MM.1S (cell line): Measurements from ENCODE around the gene AK9.
A peak's percentile ranks its signal among the peaks of the same experiment; 100 is the strongest.
"Not testable (repeated sequence)": the region's sequence is repeated elsewhere in the genome, so short reads cannot be mapped to it uniquely, and the experiment has no call there.

ENCODE experiments used
- DNase-seq: peaks from one replicate; pipeline ENCODE4 v3.0.0-alpha.2; 2015
- H2AFZ ChIP-seq: fragments of 300-600 bp; sonication (generic); 2 replicates; pipeline ENCODE4 v1.6.0; 2016; ENCODE audit warnings: antibody characterized with exemption, low read length
- H3F3A ChIP-seq: fragments of 300-600 bp; sonication (generic); 2 replicates; pipeline ENCODE4 v1.6.1; 2016; ENCODE audit warnings: mild to moderate bottlenecking, antibody characterized with exemption, low read length, moderate library complexity, mixed read lengths; ENCODE audit not compliant: insufficient read depth
- H3K27ac ChIP-seq: fragments of 300-600 bp; sonication (generic); 2 replicates; pipeline ENCODE4 v1.5.1; 2016; ENCODE audit warnings: mild to moderate bottlenecking, low read length
- H3K27me3 ChIP-seq: fragments of 300-600 bp; sonication (generic); replicated peaks from 2 replicates; pipeline ENCODE4 v1.6.0; 2016; ENCODE audit warnings: low read length; ENCODE audit not compliant: insufficient read depth
- H3K36me3 ChIP-seq: fragments of 300-600 bp; sonication (generic); replicated peaks from 2 replicates; pipeline ENCODE4 v1.6.1; 2016; ENCODE audit warnings: mild to moderate bottlenecking, low read length, mixed read lengths; ENCODE audit not compliant: insufficient read depth
- H3K4me1 ChIP-seq: fragments of 300-600 bp; sonication (generic); 2 replicates; pipeline ENCODE4 v1.6.1; 2016; ENCODE audit warnings: low read length, mixed read lengths
- H3K4me2 ChIP-seq: fragments of 300-600 bp; sonication (generic); 2 replicates; pipeline ENCODE4 v1.6.0; 2016; ENCODE audit warnings: low read depth, low read length
- H3K4me3 ChIP-seq: fragments of 300-600 bp; sonication (generic); 2 replicates; pipeline ENCODE4 v1.5.1; 2016; ENCODE audit warnings: low read length, mixed read lengths
- H3K79me2 ChIP-seq: fragments of 300-600 bp; sonication (generic); 2 replicates; pipeline ENCODE4 v1.6.1; 2016; ENCODE audit warnings: mixed run types, low read length, mixed read lengths
- H3K9ac ChIP-seq: fragments of 300-600 bp; sonication (generic); 2 replicates; pipeline ENCODE4 v1.6.1; 2016; ENCODE audit warnings: low read length, mixed read lengths
- H3K9me2 ChIP-seq: fragments of 300-600 bp; sonication (generic); replicated peaks from 2 replicates; pipeline ENCODE4 v1.6.1; 2016; ENCODE audit warnings: mild to moderate bottlenecking, low read length, mixed read lengths; ENCODE audit not compliant: insufficient read depth
- H3K9me3 ChIP-seq: fragments of 300-600 bp; sonication (generic); replicated peaks from 2 replicates; pipeline ENCODE4 v1.6.1; 2016; ENCODE audit warnings: mild to moderate bottlenecking, low read length, mixed read lengths; ENCODE audit not compliant: insufficient read depth
- H4K20me1 ChIP-seq: fragments of 300-600 bp; sonication (generic); 2 replicates; pipeline ENCODE4 v1.6.1; 2016; ENCODE audit warnings: mild to moderate bottlenecking, low read length, moderate library complexity, mixed read lengths; ENCODE audit not compliant: insufficient read depth
- CTCF ChIP-seq: fragments of 300-600 bp; sonication (generic); IDR thresholded peaks from 2 replicates; pipeline ENCODE4 v1.5.1; 2016; ENCODE audit warnings: antibody characterized with exemption, low read length, mixed read lengths
- EZH2 ChIP-seq: fragments of 300-600 bp; sonication (generic); optimal IDR thresholded peaks from 2 replicates; pipeline ENCODE3; 2017; ENCODE audit warnings: low read depth, mild to moderate bottlenecking, antibody characterized with exemption, low read length, mixed read lengths
- EZH2phosphoT487 ChIP-seq: fragments of 300-600 bp; sonication (generic); IDR thresholded peaks from 2 replicates; pipeline ENCODE4 v1.6.1; 2018; ENCODE audit warnings: antibody characterized with exemption, low read length

Gene AK9

DNA sequence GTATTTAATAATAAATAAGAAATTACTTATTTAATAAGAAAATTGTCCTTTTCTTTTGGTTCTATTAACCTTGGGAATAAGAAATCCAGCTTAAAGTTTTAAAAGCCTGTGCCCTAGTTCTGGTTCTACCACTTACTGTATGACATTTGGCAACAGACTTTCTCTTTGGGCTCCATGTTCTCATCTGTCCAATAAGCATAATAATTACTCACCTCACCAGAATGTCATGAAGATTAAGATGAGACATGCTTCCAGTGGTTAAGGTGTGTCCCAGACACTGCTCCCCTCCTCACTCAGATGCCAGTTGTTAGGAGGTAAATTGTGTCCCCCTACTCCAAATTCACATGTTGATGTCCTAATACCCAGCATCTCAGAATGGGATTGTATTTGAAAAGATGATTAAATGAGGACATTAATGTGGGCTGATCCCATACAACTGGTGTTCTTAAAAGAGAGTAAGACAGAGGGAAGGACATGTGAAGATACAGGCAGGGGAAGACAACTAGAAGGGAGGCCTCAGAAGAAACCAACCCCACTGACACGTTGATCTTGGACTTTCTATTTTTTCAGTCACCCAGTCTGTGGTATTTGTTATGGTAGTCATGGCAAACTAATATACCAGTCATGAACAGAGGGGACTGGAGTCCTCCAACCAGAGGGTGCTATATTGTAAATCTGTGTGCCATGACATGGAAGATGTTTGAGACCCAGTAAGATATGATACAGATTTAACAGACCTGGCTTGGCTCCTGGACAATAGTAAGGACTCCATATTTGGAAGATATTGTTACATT lies 229.1 kb downstream of the AK9 start:
- TF ChIP-seq EZH2phosphoT487, result no peak
- TF ChIP-seq EZH2, result no peak
- TF ChIP-seq CTCF, result no peak
- Histone ChIP-seq H3K9ac (no peak overlapping the region), H3K27ac (peak overlapping the region; percentile 41; the same call in 1 of the 2 replicates), H3K4me3 (no peak overlapping the region), H3K9me2 (no peaks in the 10 kb centered on the region), H3K27me3 (no peaks in the 10 kb centered on the region), H3K4me2 (no peak overlapping the region), H3K79me2 (peaks cover 62% of the 10 kb centered on the region), H4K20me1 (no peaks in the 10 kb centered on the region), H3K9me3 (no peaks in the 10 kb centered on the region), H3K4me1 (peaks cover 50% of the 10 kb centered on the region), H3K36me3 (peaks cover 11% of the 10 kb centered on the region), H2AFZ (no peak overlapping the region), H3F3A (peaks cover 38% of the 10 kb centered on the region)
- no peak for DNase-seq

- Histone ChIP-seq H3K36me3 (peaks cover 11% of the 10 kb centered on the region), H3K4me2 (peak overlapping the region; percentile 58), H3K27ac (peak overlapping the region; percentile 85; the same call in 1 of the 2 replicates), H3K79me2 (peaks cover 68% of the 10 kb centered on the region), H3K4me1 (peaks cover 56% of the 10 kb centered on the region), H3F3A (peaks cover 43% of the 10 kb centered on the region)
- H3K27me3 ChIP-seq, H3K9ac ChIP-seq, H2AFZ ChIP-seq, H3K9me3 ChIP-seq, H3K4me3 ChIP-seq, H4K20me1 ChIP-seq, H3K9me2 ChIP-seq, DNase-seq: not testable (repeated sequence)
These were observed 229.8 kb downstream of the AK9 start for GRCh38 chr6:109461205-109461604.

DNA sequence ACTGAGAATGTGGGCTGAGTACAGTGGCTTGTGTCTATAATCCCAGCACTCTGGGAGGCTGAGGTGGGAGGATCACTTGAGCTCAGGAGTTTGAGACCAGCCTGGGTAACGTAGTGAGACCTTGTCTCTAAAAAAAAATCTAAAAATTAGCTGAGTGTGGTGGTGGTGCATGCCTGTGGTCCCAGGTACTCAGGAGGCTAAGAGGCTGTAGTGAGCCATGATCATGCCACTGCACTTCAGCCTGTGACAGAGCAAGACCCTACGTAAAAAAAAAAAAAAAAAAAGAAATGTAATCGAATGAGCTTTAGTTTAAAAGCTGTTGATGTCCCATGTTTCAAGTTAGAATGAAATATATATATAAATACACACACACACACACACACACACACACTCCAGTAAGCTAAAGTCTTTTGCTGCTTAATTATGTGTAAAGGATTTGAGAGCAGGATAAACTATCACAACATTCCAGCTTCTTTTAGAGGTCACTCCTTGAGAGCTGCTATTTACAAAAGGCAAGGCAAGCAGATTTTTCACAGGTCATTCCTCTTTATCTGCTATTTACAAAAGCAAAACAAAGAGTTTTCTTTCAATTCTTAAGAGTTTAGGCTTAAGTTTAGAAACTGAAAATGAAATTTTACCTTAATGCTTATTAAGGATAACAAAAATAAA lies 230.7 kb downstream of the AK9 start:
- Histone ChIP-seq H3K36me3 (peaks cover 6% of the 10 kb centered on the region; the same call in 1 of the 2 replicates), H3K4me3 (peak overlapping the region; percentile 39; the same call in 1 of the 2 replicates), H3F3A (peaks cover 48% of the 10 kb centered on the region), H3K4me2 (peak overlapping the region; percentile 58), H3K79me2 (peaks cover 61% of the 10 kb centered on the region), H3K9ac (peak overlapping the region; percentile 27; the same call in 1 of the 2 replicates), H3K9me2 (no peaks in the 10 kb centered on the region), H3K27me3 (no peaks in the 10 kb centered on the region), H2AFZ (no peak overlapping the region), H3K4me1 (peaks cover 56% of the 10 kb centered on the region), H3K9me3 (no peaks in the 10 kb centered on the region), H3K27ac (peak overlapping the region; percentile 85), H4K20me1 (no peaks in the 10 kb centered on the region)
- peak; percentile 63 for DNase-seq
- TF ChIP-seq EZH2phosphoT487, result no peak
- no peak for TF ChIP-seq CTCF
- TF ChIP-seq EZH2, result no peak
